ENCODE measurements around the gene AEBP1.

The AEBP1 gene

DNA sequence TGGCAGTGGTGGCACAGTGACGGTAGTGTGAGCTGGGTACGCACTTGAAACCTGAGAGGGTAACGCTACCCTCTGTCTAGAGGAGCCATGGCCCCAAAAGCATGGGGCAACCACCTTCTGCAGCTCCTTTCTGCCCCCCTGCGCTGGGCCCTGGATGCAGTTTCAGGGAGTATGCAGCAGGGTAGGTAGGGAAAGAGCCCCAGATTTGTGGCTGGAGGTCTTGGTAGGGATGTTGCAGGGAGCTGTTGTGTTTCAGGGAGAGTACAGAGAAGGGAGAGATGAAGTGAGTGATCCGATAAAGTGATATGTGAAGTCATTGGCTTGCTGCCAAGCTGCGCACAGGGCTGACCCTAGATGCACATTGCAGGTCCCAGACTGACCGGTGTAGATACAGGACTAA is 36.1 kb upstream of the AEBP1 start:
- H3K27ac ChIP-seq, result peak overlapping the region; percentile 27; the same call in 1 of the 2 replicates

DNA sequence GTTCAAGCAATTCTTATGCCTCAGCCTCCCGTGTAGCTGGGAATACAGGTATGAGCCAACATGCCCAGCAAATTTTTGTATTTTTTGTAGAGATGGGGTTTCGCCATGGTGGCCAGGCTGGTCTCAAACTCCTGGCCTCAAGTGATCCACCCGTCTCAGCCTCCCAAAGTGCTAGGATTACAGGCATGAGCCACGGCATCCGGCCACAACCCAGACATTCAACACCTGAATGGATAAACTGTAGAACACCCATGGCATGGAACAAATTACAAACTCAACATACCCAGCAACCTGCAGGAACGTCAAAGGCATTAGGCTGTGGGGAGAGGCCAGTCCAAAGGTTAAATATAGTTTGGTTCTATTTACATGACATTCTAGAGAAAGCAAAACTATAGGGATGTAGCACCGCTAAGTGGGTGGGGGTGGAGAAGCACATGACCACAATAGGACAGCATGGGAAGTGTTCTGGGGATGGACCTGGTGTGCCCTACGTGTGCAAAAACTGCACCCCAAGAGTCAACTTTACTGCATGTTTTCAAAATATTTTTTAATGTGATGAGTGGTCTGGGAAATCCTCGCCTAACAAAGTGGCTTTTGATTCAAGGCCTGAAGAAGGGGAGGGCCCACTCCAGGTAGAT is 32.3 kb upstream of the AEBP1 start:
- peak overlapping the region; percentile 74; the same call in 1 of the 2 replicates for H3K27ac ChIP-seq

More for the DNA sequence above, 36.1 kb upstream of the AEBP1 start:
- TF ChIP-seq, protein P1, sequence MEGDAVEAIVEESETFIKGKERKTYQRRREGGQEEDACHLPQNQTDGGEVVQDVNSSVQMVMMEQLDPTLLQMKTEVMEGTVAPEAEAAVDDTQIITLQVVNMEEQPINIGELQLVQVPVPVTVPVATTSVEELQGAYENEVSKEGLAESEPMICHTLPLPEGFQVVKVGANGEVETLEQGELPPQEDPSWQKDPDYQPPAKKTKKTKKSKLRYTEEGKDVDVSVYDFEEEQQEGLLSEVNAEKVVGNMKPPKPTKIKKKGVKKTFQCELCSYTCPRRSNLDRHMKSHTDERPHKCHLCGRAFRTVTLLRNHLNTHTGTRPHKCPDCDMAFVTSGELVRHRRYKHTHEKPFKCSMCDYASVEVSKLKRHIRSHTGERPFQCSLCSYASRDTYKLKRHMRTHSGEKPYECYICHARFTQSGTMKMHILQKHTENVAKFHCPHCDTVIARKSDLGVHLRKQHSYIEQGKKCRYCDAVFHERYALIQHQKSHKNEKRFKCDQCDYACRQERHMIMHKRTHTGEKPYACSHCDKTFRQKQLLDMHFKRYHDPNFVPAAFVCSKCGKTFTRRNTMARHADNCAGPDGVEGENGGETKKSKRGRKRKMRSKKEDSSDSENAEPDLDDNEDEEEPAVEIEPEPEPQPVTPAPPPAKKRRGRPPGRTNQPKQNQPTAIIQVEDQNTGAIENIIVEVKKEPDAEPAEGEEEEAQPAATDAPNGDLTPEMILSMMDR (conservative IDR thresholded peaks at IDR 0.05), result no peak

DNA sequence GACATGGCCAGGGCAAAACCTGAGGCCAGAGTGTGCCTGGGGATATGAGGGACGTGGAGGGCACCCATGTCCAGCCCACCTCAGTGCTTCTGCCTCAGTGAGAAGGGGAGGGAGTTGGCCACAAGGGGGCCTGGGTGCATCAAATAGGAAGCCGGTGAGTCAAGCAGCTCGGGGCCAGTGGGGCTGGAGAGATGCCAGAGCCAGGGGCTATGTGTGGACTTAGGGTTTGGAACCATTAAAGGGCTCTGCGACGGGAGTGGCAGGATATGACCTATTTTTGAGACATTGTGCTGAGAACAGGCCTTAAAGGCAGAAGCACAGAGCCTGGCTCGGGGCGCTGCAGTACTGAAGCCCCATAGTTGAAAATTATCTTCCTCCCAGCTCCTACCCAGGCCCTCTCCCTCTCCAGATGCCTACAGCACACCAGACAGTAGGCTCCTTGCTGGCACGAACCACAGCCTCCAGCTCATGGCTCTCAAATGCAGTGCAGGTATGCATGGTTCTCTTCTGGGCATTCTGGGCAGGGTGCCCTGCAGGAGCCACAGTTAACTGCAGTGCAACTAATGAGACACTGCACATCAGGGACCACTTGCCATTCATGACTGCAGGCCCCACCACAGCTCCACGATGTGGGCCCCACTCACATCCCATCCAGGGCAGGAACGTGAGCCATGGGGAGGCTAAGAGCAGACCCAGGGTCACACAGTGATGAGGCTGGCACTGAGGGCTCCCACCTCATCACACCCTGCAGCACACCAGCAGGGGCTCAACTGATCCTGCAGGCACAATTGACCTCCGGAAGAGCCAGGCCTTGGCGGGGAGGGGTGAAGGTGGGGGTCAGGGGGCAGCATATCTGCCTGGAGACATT is 31.5 kb upstream of the AEBP1 start:
- TF ChIP-seq, protein P1 (conservative IDR thresholded peaks at IDR 0.05), result peak; percentile 78
- H3K27ac ChIP-seq, result peak overlapping the region; percentile 74

More for the DNA sequence above, 32.3 kb upstream of the AEBP1 start:
- TF ChIP-seq, protein P1 (conservative IDR thresholded peaks at IDR 0.05), result no peak

DNA sequence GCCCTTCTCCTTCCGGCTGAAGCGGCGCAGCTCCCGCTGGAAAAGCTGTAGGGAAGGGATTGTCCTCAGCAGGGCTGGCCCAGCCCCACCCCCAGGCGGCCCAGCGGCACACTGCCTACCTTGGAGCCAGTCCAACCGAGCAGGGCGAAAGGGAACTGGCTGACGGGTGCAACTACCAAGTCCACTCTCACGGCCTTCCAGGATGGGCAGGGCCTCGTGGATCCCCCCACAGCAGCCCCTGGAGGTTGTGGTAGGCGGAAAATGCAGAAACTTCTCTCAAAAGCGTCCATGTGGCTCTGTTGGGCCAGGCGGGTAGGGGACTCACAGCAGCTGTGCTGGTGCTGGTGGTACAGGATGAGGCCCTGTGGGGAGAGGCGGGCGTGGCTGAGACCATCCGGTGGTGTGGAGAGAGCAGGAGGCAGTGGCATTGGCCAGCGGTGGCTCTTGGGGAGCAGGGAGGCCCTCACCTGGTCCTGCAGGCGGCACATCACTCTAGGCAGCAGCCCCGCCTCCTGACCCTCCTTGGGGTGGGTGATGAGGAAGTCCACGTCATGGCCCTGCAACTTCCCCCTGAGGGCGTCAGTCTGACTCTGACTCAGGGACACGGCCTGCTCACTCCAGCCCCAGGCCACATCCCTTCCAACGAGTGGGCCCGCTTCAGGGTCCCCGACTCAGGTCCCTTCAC is 30.3 kb upstream of the AEBP1 start:
- TF ChIP-seq, protein P1 (conservative IDR thresholded peaks at IDR 0.05), result no peak
- H3K27ac ChIP-seq, result peak overlapping the region; percentile 74

DNA sequence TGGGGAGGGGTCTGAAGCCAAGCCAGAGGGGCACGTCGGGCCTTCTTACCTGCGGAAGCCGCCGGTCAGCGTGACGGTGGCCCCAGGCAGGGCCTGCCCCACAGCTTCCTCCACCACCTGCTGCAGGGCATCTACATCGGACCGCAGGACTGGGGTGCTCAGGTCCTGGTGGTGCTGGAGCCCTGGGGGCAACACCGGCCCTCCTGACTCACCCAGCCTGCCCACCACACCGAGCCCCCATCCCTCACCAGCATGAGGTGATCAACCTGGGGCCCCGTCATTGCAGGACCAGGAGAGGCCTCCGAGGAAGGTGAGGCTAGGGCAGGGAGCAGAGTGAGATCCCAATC is 29.8 kb upstream of the AEBP1 start:
- TF ChIP-seq, protein P1 (conservative IDR thresholded peaks at IDR 0.05), result no peak
- peak overlapping the region; percentile 74 for H3K27ac ChIP-seq

DNA sequence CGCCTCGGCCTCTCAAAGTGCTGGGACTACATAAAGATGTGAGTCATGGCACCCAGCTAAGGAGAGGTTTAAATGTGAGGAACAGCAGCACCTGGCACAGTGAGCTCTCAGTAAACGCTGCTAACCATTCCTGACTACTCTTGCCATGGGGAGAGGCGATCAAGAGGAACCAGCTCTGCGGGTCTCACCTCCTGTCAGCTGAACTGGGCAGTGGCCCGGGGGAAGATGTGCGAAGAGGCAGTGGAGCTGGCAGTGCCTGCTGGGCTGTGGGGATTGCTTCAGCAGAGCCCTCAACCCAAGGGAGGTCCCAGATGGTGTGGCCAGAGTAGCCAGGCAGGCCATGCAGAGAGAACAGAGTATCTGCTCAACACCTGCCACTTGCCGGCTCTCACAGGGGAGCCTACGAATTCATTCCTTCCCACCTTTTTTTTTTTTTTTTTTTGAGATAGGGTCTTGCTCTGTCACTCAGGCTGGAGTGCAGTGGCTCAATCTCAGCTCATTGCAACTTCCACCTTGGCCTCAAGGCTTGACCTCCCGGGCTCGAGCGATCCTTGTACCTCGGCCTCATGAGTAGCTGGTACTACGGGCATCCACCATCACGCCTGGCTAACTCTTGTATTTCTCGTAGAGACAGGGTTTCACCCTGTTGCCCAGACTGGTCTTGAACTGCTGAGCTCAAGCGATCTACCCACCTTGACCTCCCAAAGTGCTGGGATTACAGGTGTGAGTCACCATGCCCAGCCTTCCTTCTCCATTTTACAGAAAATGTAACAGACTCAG is 28.7 kb upstream of the AEBP1 start:
- peak overlapping the region; percentile 74 for H3K27ac ChIP-seq
- TF ChIP-seq, protein P1 (conservative IDR thresholded peaks at IDR 0.05), result no peak

Measured in VCaP (cell line).